ENCODE measurements around the gene NSG1. TPM values are rescaled to one million over a fixed set of nuclear protein-coding genes. Genes with fewer than 3 reads are reported as not detected.
"Not testable (repeated sequence)": the region's sequence is repeated elsewhere in the genome, so short reads cannot be mapped to it uniquely, and the experiment has no call there.

The NSG1 gene
- total RNA-seq, 1 experiment from 2014 or later, result not detected

DNA sequence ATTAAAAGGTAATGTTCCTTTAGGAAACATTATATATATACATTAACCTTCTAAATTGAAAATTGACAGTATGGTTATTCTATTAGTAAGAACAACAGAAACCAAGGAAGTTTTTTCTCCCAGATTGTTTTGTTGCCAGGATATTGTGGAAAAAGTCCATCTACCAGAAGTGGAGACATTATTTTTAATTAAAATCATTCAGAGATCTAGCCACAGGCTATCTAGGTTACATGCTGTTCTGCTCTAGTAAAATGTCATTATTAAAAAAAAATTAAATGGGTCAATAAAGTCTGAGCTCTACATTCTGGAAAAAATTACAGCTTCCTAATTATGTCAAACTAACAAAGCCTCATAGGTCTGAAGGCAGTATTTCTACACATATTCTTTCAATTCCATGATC is 74.3 kb downstream of the NSG1 start:
- no peaks in the 10 kb centered on the region for H3K9me3 ChIP-seq (ENCODE audit: low read length)
- CTCF ChIA-PET, result no interaction called here
- no peak overlapping the region for H3K4me2 ChIP-seq (ENCODE audit: low read length)
- TF ChIP-seq EZH2phosphoT487 (IDR thresholded peaks at IDR 0.05; ENCODE audit: borderline replicate concordance, low read length), result no peak
- no peak for TF ChIP-seq EZH2 (IDR thresholded peaks at IDR 0.05; ENCODE audit: low read length, unreplicated experiment)
- TF ChIP-seq, protein P1, sequence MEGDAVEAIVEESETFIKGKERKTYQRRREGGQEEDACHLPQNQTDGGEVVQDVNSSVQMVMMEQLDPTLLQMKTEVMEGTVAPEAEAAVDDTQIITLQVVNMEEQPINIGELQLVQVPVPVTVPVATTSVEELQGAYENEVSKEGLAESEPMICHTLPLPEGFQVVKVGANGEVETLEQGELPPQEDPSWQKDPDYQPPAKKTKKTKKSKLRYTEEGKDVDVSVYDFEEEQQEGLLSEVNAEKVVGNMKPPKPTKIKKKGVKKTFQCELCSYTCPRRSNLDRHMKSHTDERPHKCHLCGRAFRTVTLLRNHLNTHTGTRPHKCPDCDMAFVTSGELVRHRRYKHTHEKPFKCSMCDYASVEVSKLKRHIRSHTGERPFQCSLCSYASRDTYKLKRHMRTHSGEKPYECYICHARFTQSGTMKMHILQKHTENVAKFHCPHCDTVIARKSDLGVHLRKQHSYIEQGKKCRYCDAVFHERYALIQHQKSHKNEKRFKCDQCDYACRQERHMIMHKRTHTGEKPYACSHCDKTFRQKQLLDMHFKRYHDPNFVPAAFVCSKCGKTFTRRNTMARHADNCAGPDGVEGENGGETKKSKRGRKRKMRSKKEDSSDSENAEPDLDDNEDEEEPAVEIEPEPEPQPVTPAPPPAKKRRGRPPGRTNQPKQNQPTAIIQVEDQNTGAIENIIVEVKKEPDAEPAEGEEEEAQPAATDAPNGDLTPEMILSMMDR (conservative IDR thresholded peaks at IDR 0.05; ENCODE audit: low read depth, low read length), result no peak
- H4K20me1 ChIP-seq (ENCODE audit: low read length), result no peaks in the 10 kb centered on the region
- H3K4me3 ChIP-seq (ENCODE audit: low read length), result no peak overlapping the region
- no peaks in the 10 kb centered on the region for H3K4me1 ChIP-seq (ENCODE audit: insufficient read depth, low read length)
- H3K36me3 ChIP-seq (ENCODE audit: low read depth, low read length), result peaks cover 3% of the 10 kb centered on the region
- ATAC-seq (no peak), DNase-seq (no peak)
- H3F3A ChIP-seq (ENCODE audit: low read length, unreplicated experiment), result no peaks in the 10 kb centered on the region
- H2AFZ ChIP-seq (ENCODE audit: low read length), result no peak overlapping the region
- no peaks in the 10 kb centered on the region for H3K79me2 ChIP-seq (ENCODE audit: low read length)
- POLR2A ChIA-PET (ENCODE audit: unreplicated experiment), result no interaction called here
- no peaks in the 10 kb centered on the region for H3K27me3 ChIP-seq (ENCODE audit: low read length)
- H3K27ac ChIP-seq (ENCODE audit: low read length), result no peak overlapping the region
- intact Hi-C loops (cut with micrococcal nuclease), result no loop called here
- BruUV-seq (replicated peaks), result no TSS peak
- H3K9me2 ChIP-seq (replicated peaks; ENCODE audit: low read length), result no peaks in the 10 kb centered on the region
- H3K9ac ChIP-seq (ENCODE audit: low read length), result no peak overlapping the region

DNA sequence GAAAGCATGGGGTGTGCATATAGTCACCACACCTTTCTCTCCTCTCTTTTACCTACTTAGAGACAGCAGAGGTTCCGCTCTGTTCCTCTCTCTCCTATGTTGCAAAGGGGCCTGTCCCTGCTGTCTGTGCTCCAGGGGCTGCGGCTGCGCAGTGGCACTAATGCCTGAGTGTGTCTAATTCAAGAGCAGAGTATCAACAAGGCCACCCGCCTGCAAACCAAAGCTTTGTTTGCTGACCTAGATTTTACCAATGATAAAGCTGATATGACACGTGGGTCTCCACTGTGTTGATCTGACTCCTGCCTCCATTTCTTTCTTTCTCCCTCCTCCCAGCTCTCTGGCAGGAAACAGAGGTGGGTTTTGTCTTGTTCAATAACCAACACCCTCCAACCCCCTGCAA is 74.9 kb downstream of the NSG1 start:
- ChIA-PET CTCF (no interaction called here), POLR2A (ENCODE audit: unreplicated experiment) (no interaction called here)
- Histone ChIP-seq H3K9me3 (ENCODE audit: low read length) (no peaks in the 10 kb centered on the region), H3K4me1 (ENCODE audit: insufficient read depth, low read length) (no peaks in the 10 kb centered on the region), H3K79me2 (ENCODE audit: low read length) (no peaks in the 10 kb centered on the region), H3K9me2 (replicated peaks; ENCODE audit: low read length) (no peaks in the 10 kb centered on the region), H3K27me3 (ENCODE audit: low read length) (no peaks in the 10 kb centered on the region), H3K27ac (ENCODE audit: low read length) (no peak overlapping the region), H2AFZ (ENCODE audit: low read length) (no peak overlapping the region), H3K4me2 (ENCODE audit: low read length) (no peak overlapping the region), H3F3A (ENCODE audit: low read length, unreplicated experiment) (no peaks in the 10 kb centered on the region), H3K4me3 (ENCODE audit: low read length) (no peak overlapping the region), H3K36me3 (ENCODE audit: low read depth, low read length) (peaks cover 3% of the 10 kb centered on the region; the same call in 1 of the 2 replicates), H4K20me1 (ENCODE audit: low read length) (no peaks in the 10 kb centered on the region), H3K9ac (ENCODE audit: low read length) (no peak overlapping the region)
- intact Hi-C loops (cut with micrococcal nuclease), result no loop called here
- no peak for ATAC-seq
- TF ChIP-seq EZH2 (IDR thresholded peaks at IDR 0.05; ENCODE audit: low read length, unreplicated experiment) (no peak), EZH2phosphoT487 (IDR thresholded peaks at IDR 0.05; ENCODE audit: borderline replicate concordance, low read length) (no peak)
- TF ChIP-seq, protein P1 (conservative IDR thresholded peaks at IDR 0.05; ENCODE audit: low read depth, low read length), result no peak
- no TSS peak for BruUV-seq (replicated peaks)
- DNase-seq, result no peak

DNA sequence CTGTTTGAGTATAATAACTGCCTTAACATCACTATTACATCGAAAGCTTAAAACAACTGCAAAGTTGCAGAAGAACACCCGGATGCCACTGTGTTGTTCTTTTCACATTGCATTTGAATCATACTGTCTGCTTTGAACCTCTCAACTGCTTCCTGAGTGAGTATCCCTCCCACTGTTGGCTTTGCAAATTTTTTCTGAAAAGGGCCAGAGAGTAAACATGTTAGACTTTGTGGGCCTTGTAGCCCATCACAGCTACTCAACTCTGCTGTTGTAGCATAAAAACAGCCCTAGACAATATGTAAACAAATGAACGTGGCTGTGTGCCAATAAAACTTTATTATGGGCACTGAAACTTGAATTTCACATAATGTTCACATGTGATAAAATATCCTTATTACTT is 76.1 kb downstream of the NSG1 start:
- no peak overlapping the region for H2AFZ ChIP-seq (ENCODE audit: low read length)
- TF ChIP-seq EZH2 (IDR thresholded peaks at IDR 0.05; ENCODE audit: low read length, unreplicated experiment) (no peak), EZH2phosphoT487 (IDR thresholded peaks at IDR 0.05; ENCODE audit: borderline replicate concordance, low read length) (no peak)
- TF ChIP-seq, protein P1 (conservative IDR thresholded peaks at IDR 0.05; ENCODE audit: low read depth, low read length), result no peak
- no TSS peak for BruUV-seq (replicated peaks)
- no peak overlapping the region for H3K4me3 ChIP-seq (ENCODE audit: low read length)
- no peaks in the 10 kb centered on the region for H4K20me1 ChIP-seq (ENCODE audit: low read length)
- ATAC-seq, result no peak
- H3K4me2 ChIP-seq (ENCODE audit: low read length), result no peak overlapping the region
- no peak overlapping the region for H3K27ac ChIP-seq (ENCODE audit: low read length)
- H3K9me2 ChIP-seq (replicated peaks; ENCODE audit: low read length), result no peaks in the 10 kb centered on the region
- H3K79me2 ChIP-seq (ENCODE audit: low read length), result no peaks in the 10 kb centered on the region
- no peak for DNase-seq
- H3K4me1 ChIP-seq (ENCODE audit: insufficient read depth, low read length), result no peaks in the 10 kb centered on the region
- H3K9ac ChIP-seq (ENCODE audit: low read length), result no peak overlapping the region
- peaks cover 3% of the 10 kb centered on the region; the same call in 1 of the 2 replicates for H3K36me3 ChIP-seq (ENCODE audit: low read depth, low read length)
- no peaks in the 10 kb centered on the region for H3K9me3 ChIP-seq (ENCODE audit: low read length)
- H3F3A ChIP-seq (ENCODE audit: low read length, unreplicated experiment), result no peaks in the 10 kb centered on the region
- ChIA-PET POLR2A (ENCODE audit: unreplicated experiment) (no interaction called here), CTCF (interaction anchor here (0.6 kb wide), 1 partner anchor 151 kb away, joined by 3 read pairs; no protein-coding TSS in a partner anchor)
- H3K27me3 ChIP-seq (ENCODE audit: low read length), result no peaks in the 10 kb centered on the region
- intact Hi-C loops (cut with micrococcal nuclease), result no loop called here

DNA sequence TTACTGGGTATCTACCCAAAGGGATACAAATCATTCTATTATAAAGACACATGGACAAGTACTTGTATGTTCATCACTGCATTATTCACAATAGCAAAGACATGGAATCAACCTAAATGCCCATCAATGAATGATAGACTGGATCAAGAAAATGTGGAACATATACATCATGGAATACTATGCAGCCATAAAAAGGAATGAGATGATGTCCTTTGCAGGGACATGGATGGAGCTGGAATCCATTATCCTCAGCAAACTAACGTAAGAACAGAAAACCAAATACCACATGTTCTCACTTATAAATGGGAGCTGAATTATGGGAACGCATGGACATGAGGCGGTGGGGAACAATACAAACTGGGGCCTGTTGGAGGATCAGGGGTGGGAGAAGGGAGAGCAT is 78.3 kb downstream of the NSG1 start:
- H3K27me3 ChIP-seq (ENCODE audit: low read length); H3K9me2 ChIP-seq (replicated peaks; ENCODE audit: low read length); H2AFZ ChIP-seq (ENCODE audit: low read length); H3K9me3 ChIP-seq (ENCODE audit: low read length); H3K4me2 ChIP-seq (ENCODE audit: low read length); H3K36me3 ChIP-seq (ENCODE audit: low read depth, low read length); DNase-seq; H3K4me3 ChIP-seq (ENCODE audit: low read length); H3K79me2 ChIP-seq (ENCODE audit: low read length); intact Hi-C loops (cut with micrococcal nuclease); H3F3A ChIP-seq (ENCODE audit: low read length, unreplicated experiment); H3K27ac ChIP-seq (ENCODE audit: low read length); H4K20me1 ChIP-seq (ENCODE audit: low read length); H3K4me1 ChIP-seq (ENCODE audit: insufficient read depth, low read length); POLR2A ChIA-PET (ENCODE audit: unreplicated experiment); ATAC-seq; CTCF ChIA-PET; H3K9ac ChIP-seq (ENCODE audit: low read length); BruUV-seq (replicated peaks): not testable (repeated sequence)
